SU-DHL-6 (cell line): ENCODE data around the gene RAD51.

Experiments used
- H2AFZ ChIP-seq: fragments of 200-600 bp; sonication (generic); 2 replicates; pipeline ENCODE4 v1.6.1; 2014; ENCODE audit warnings: low read depth, mild to moderate bottlenecking, moderate library complexity, mixed read lengths, antibody characterized with exemption, low read length; ENCODE audit not compliant: severe bottlenecking
- H3F3A ChIP-seq: fragments of 200-600 bp; shearing (Covaris generic); 2 replicates; pipeline ENCODE4 v1.6.0; 2016; ENCODE audit warnings: antibody characterized with exemption, mild to moderate bottlenecking; ENCODE audit not compliant: insufficient read depth
- H3K27ac ChIP-seq: fragments of 200-600 bp; sonication (generic); 2 replicates; pipeline ENCODE4 v1.5.1; 2016; ENCODE audit warnings: low read depth, mild to moderate bottlenecking, low read length, moderate library complexity, mixed read lengths
- H3K27me3 ChIP-seq: fragments of 200-600 bp; sonication (generic), shearing (Covaris generic); 2 replicates; pipeline ENCODE4 v1.6.0; 2014; ENCODE audit warnings: mild to moderate bottlenecking, low read length
- H3K36me3 ChIP-seq: fragments of 200-600 bp; sonication (generic); 2 replicates; pipeline ENCODE4 v1.6.1; 2014; ENCODE audit warnings: mild to moderate bottlenecking, low read length, mixed read lengths
- H3K4me2 ChIP-seq: fragments of 300-600, 200-600 bp; shearing (Covaris generic), sonication (generic); 2 replicates; pipeline ENCODE4 v1.6.0; 2014; ENCODE audit warnings: low read length, low read depth, mild to moderate bottlenecking; ENCODE audit not compliant: poor library complexity, severe bottlenecking
- H3K4me3 ChIP-seq: fragments of 200-600 bp; sonication (generic); 2 replicates; pipeline ENCODE4 v1.5.1; 2014; ENCODE audit warnings: antibody characterized with exemption, low read length, mild to moderate bottlenecking, mixed read lengths; ENCODE audit not compliant: insufficient read depth, poor library complexity, severe bottlenecking
- H3K79me2 ChIP-seq: fragments of 200-600 bp; sonication (generic); 2 replicates; pipeline ENCODE4 v1.6.1; 2014; ENCODE audit warnings: mild to moderate bottlenecking, low read length, moderate library complexity; ENCODE audit not compliant: insufficient read depth
- H3K9ac ChIP-seq: fragments of 200-600 bp; sonication (generic); 2 replicates; pipeline ENCODE4 v1.7.0; 2014; ENCODE audit warnings: mild to moderate bottlenecking, low read length
- H3K9me2 ChIP-seq: fragments of 200-600 bp; sonication (generic); replicated peaks from 2 replicates; pipeline ENCODE4 v1.6.1; 2014; ENCODE audit warnings: low read length; ENCODE audit not compliant: insufficient read depth
- H3K9me3 ChIP-seq: fragments of 200-600 bp; sonication (generic); 2 replicates; pipeline ENCODE4 v1.6.1; 2014; ENCODE audit warnings: low read length, mixed read lengths; ENCODE audit not compliant: insufficient read depth
- H4K20me1 ChIP-seq: fragments of 200-600 bp; sonication (generic); 2 replicates; pipeline ENCODE4 v1.6.1; 2014; ENCODE audit warnings: low read depth, mild to moderate bottlenecking, antibody characterized with exemption, low read length, moderate library complexity, mixed read lengths
- EZH2phosphoT487 ChIP-seq: fragments of 200-600 bp; sonication (generic), shearing (Covaris generic); conservative IDR thresholded peaks from 2 replicates; pipeline ENCODE4 v1.6.1; 2018; ENCODE audit warnings: mild to moderate bottlenecking, antibody characterized with exemption, low read length, moderate library complexity, mixed read lengths
- TF ChIP-seq, protein P1 (sequence below): fragments of 200-600 bp; sonication (generic); IDR thresholded peaks from one replicate; pipeline ENCODE4 v1.5.1; 2017; ENCODE audit warnings: antibody characterized with exemption, mild to moderate bottlenecking, low read length, moderate library complexity; ENCODE audit not compliant: insufficient read depth, poor library complexity, severe bottlenecking

Gene RAD51

GRCh38 chr15:40736575-40736974 is 41.6 kb downstream of the RAD51 start:
- TF ChIP-seq EZH2phosphoT487, result no peak
- TF ChIP-seq, protein P1, sequence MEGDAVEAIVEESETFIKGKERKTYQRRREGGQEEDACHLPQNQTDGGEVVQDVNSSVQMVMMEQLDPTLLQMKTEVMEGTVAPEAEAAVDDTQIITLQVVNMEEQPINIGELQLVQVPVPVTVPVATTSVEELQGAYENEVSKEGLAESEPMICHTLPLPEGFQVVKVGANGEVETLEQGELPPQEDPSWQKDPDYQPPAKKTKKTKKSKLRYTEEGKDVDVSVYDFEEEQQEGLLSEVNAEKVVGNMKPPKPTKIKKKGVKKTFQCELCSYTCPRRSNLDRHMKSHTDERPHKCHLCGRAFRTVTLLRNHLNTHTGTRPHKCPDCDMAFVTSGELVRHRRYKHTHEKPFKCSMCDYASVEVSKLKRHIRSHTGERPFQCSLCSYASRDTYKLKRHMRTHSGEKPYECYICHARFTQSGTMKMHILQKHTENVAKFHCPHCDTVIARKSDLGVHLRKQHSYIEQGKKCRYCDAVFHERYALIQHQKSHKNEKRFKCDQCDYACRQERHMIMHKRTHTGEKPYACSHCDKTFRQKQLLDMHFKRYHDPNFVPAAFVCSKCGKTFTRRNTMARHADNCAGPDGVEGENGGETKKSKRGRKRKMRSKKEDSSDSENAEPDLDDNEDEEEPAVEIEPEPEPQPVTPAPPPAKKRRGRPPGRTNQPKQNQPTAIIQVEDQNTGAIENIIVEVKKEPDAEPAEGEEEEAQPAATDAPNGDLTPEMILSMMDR, result no peak
- H3K9me3 ChIP-seq, result no peaks in the 10 kb centered on the region
- no peak overlapping the region for H3K27ac ChIP-seq
- no peaks in the 10 kb centered on the region for H4K20me1 ChIP-seq
- no peaks in the 10 kb centered on the region for H3K9me2 ChIP-seq
- peaks cover 19% of the 10 kb centered on the region; the same call in 1 of the 2 replicates for H3K36me3 ChIP-seq
- no peak overlapping the region for H3K4me3 ChIP-seq
- H3F3A ChIP-seq, result peaks cover 16% of the 10 kb centered on the region; the same call in 1 of the 2 replicates
- no peak overlapping the region for H3K9ac ChIP-seq
- no peak overlapping the region for H3K4me2 ChIP-seq
- H3K27me3 ChIP-seq, result no peaks in the 10 kb centered on the region
- no peaks in the 10 kb centered on the region for H3K79me2 ChIP-seq
- H2AFZ ChIP-seq, result no peak overlapping the region

DNA sequence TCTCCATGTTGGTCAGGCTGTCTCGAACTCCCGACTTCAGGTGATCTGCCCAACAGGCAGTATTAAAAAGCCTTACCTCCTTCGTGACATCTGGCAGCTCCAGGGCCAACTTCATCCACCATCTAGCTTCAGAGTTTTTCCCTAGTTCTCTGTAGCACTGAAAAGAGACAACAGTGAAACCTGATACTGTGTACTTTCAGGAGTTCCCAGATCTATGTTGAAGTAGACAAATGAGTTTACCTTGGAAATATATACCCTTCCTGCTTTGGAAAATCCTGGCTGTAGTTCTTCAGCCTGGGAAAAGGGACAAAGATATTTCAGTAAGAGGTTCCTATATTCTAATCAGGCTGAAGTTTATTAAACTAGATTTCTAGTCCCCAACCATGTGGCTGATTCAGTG is 42.1 kb downstream of the RAD51 start:
- Histone ChIP-seq H3F3A (peaks cover 16% of the 10 kb centered on the region; the same call in 1 of the 2 replicates), H3K9me3 (no peaks in the 10 kb centered on the region), H3K9me2 (no peaks in the 10 kb centered on the region), H3K36me3 (peaks cover 18% of the 10 kb centered on the region; the same call in 1 of the 2 replicates), H3K9ac (no peak overlapping the region), H2AFZ (no peak overlapping the region), H3K79me2 (no peaks in the 10 kb centered on the region), H4K20me1 (no peaks in the 10 kb centered on the region), H3K27me3 (no peaks in the 10 kb centered on the region), H3K4me2 (no peak overlapping the region), H3K4me3 (no peak overlapping the region), H3K27ac (no peak overlapping the region)
- TF ChIP-seq EZH2phosphoT487, result no peak
- TF ChIP-seq, protein P1, result no peak

DNA sequence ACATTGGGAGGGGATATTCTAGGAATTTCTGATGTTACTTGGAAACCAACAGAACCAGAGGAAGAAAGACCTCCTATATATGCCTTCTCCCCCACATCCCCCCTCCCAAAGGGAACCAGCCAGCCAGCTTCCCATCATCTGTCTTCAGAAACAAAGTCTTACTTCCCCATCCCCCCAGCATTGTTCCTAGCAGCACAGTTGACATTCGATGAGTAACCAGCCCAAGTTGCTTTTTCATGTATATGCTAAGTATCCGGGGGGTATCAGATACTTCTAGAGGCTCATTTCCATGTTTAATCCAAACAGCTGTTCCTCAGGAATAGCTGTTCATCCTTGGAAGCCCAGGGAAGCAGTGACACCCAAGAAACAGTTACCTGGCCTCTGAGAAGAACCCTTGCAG is 44.1 kb downstream of the RAD51 start:
- H2AFZ ChIP-seq, result no peak overlapping the region
- TF ChIP-seq EZH2phosphoT487, result no peak
- TF ChIP-seq, protein P1, result no peak
- H3K27me3 ChIP-seq, result no peaks in the 10 kb centered on the region
- H3K79me2 ChIP-seq, result no peaks in the 10 kb centered on the region
- peaks cover 15% of the 10 kb centered on the region; the same call in 1 of the 2 replicates for H3F3A ChIP-seq
- no peak overlapping the region for H3K9ac ChIP-seq
- H3K9me2 ChIP-seq, result no peaks in the 10 kb centered on the region
- no peak overlapping the region for H3K27ac ChIP-seq
- H3K9me3 ChIP-seq, result no peaks in the 10 kb centered on the region
- H3K36me3 ChIP-seq, result peaks cover 18% of the 10 kb centered on the region; the same call in 1 of the 2 replicates
- H3K4me2 ChIP-seq, result no peak overlapping the region
- H3K4me3 ChIP-seq, result no peak overlapping the region
- H4K20me1 ChIP-seq, result no peaks in the 10 kb centered on the region
